DMS153 treated with DMSO at 0.1 percent for 48 hours (cell line): ENCODE data around the gene TBC1D9.
A peak's percentile ranks its signal among the peaks of the same experiment; 100 is the strongest.

ENCODE experiments used
- DNase-seq: peaks from one replicate; lab custom pipeline; 2025; ENCODE audit not compliant: unreplicated experiment; lab: John Stamatoyannopoulos, UW

TBC1D9 gene

DNA sequence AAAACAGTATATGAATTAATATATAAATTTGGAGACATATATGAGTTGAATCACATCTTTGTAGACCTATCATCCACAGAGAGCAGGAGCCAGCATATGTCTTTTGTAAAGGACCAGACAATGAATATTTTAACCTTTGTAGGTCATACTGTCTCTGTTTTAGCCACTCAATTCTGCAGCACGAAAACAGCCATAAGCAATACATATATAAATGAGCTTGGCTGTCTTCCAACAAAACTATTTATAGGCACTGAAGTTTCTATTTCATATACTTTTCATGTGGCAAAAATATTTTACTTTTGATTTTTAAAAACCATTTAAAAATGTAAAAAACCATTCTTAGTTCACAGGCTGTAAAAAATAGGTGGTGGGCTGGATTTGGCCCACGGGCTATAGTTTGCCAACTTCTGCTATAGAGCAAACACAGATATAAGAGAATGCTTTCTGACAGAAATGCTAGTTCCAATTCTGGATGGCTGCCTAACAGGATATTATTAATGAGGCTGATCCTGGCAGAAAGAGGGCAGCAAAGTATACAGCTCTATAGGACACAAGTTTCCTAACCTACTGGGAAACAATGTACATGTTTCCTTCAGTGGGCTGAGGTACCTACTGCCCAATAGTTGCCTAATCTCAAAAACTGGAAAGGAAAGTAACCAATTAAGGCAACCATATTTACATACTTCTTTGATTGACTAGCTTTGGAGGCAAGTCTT, 129.4 kb downstream of the TBC1D9 start:
- DNase-seq, result no peak

DNA sequence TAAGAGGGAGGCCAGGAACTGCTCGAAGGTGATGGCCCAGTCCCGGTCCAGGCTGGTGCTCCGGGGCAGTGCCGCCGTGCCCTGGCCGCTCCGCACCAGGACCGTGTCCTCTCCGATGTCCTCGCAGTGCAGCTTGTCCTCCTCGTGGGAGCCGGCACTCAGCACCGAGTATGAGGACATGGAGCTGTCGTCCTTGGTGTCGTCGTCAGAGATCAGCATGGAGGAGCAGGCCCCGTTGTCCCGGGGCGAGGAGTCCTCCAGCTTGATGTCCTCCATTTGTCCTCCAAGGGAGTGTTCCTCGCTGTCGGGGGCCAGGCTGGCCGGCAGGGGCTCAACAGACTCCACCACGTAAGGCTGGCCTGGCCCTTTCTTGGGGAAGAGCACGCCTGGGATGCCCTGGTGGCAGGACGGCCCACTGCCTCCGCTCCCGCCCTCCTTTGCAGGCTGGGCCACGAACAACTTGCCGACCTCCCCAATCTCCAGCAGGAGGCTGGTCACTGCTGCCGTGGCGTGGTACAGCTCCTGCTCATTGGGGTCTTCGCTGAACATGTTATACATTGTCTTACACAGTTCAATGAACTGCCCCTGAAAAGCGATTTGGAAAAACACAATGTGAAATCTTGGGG, 133.7 kb downstream of the TBC1D9 start:
- DNase-seq, result no peak

DNA sequence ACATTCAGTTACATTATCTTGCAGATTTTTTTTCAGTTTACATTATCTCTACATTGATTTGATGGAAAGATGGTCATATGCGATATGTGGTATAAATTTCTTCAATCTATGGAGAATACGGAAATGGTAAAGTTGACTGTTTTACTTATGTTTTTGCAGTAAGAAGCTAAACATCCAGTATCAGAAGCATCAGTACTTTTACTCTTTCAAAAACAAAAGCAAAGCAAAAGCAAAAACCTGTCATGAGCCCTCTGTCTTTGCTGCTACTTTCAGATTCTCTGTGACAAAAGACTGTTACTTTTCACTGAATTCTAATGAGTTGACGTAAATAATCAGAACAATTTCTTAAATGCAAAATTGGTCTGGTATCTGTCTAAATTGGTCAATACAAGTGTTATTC, 135.0 kb downstream of the TBC1D9 start:
- no peak for DNase-seq

DNA sequence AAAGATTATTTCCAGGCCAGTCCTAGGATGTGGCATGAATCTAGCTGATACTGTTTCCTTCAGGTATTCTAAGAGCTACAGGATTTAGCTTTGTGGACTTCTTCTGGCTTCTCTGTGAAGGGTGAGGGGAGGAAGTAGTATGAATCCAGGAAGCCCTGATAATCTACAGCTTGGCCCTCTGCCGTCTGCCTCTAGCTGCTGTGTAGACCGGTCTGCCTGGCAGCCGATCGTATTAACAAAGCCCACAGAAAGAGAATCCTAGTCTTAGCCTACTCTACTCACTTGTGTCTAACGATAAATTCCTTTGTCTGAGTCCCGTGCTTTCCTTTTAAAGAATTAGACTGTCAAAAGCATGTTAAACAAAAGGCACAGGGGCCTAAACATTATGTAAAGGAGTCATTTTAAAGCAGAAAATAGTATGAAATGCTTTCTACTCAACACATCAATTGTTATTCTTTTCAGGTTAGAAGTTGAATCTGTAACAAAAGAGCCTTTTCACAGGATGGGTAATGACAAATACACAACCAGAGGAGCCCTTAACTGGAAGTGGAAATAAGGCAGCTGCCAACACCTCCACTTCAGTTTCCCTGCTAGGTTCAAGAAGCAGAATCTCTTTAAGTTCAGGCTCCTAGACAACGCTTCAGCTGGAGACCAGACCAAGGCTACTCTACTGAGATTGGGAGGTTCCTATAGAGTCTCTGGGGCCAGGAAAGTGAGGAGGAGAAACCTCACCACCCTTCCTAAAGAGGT, 138.5 kb downstream of the TBC1D9 start:
- DNase-seq, result no peak

DNA sequence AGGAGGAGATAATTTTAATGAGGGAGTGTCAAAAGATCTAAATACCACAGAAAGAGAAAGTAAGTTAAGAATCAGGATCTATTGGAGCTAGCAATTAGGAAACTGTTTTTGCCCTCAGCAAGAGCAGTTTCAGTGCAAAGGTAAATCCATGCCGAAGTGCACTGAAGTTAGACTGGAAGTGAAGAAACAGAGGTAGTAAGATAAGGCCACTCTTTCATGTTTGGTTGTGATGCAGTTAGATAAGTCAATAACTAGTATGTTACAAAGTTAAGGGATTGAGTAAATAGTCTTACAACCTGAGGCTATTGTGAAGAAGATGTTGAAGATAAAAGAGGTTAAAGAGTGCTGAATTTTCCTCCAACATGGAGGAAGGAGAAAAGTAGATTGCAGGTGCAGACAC, 140.7 kb downstream of the TBC1D9 start:
- DNase-seq, result no peak

DNA sequence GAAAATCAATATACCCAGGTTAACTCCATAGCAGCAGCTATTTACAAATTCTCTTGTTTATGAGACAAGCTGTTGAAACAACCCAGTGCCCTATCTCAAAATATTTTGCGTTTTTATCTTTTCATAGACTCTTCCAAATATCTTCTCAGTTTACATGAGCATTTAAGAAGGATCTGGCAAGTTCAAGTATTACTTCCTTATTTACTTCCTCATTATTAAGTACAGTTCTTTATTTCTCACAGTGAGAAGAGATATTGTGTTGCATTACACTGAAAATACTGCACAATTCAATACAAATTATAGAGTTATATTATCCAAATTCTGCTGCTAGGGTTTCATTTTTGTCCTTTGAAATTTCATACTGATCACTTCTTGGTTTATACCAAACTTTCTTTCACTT, 143.8 kb downstream of the TBC1D9 start:
- no peak for DNase-seq

DNA sequence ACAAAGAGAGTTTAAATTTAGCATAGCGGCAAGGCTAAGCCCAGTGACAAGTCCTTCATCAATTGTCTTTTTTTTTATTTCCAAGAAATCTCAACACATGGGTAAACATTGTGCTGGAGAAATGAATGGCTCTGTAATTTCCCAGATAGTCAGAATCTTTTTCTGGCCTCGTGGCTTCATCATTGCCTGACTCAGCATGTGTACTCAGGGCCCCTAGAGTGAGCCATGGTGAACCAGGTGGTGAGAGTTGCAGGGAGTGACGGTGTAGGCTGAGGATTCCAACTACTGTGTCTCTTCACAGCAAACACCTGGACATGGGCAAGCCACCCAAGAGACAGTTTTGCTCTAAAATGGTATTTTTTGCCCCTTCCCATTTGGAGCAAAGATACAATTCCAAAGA, 144.3 kb downstream of the TBC1D9 start:
- DNase-seq, result no peak

DNA sequence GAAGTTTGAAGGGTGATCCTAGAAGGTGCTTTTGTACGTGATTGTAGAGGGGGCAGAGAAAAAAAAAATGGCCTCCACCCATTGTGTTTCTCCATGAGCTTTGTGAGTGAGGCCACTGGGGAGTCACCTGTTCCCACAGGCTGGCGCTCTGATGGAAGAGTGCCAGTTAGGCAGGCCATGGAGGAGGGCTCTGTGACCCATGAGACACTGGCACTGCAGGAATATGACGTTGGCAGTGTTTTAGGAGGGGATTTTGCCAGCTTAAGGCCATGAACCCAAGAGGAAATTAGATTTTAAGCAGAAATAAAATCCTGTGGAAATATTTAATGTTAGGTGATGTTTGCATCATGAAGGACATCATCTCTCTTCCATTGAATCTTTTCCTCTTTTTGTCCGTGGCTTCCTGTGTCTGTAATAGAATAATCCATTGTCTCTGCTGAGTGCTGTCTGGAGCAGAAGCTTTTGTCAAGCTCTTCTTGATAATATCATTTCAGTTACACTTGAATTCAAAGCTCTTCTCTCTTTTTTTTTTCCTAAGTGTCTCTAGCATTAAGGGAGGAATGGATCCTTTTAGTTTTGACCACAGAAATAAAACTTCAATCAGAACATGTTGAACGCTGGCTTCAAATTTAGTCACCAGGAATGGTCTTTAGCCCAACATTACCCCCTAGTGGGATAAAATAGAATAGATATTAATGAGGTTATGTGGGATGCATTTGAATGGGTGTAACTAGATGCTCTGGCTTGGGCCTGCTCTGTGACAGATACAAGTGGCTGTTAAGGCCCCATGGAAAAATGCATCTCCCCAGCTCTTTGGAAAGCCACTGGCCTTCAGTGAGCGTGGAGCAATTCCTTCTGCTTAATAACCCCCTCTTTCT, 146.4 kb downstream of the TBC1D9 start:
- DNase-seq, result peak; percentile 91

DNA sequence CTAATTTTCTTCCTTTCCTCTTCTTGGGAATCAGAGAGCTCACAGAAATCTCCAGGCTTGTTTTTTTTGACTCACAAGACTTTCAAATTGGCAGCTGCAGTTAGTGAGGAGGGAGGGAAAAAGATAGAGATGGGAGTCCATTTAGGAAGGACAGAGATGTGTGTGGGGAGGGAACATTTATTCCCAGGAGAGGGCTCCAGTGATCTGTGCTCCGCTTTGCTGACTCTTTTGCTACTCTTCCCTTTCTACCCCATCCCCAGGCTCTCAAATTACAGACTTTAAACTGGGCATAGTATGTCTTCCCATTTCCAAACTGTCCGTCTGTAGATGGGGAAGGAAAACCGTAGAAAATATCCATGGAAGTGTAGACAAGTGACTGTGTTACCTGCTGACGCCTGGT, 148.3 kb downstream of the TBC1D9 start:
- DNase-seq, result no peak

DNA sequence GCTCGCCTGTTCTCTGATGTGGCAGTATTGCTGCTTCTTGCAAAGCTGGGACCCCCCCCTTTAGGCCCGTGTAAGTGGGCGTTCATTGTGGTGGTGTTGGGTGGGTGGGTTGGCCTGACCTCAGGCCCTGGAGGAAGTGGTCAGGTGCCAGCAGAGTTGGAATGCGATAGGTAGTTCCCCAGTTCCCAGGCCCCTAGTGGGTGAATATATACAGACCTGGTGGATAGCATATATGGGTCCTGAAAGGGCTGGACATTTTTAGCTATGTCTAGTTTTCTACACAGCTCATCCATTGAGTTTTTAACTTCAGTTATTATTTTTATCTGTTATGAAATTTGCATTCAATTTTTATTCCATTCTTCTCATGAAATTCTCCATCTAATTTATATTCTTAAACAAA, 151.6 kb downstream of the TBC1D9 start:
- no peak for DNase-seq

DNA sequence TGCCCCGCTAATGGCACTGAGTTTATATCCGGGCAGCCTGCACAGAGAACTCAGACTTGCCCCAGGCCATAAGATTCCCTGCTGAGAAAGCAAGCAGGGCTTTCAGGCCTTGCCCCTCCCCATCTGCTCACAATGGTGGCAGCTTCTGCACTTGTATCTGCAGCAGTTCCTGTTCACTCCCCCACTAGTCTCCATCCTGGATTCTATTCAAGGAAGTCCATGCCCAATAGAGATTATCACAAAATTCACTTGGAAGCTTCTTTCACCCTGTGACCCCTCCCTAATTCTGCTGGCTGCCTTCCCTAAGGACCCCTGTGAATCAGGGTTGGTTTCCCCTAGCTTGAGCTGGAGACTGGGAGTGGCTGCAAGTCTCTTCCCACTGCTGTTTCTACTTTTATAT, 152.9 kb downstream of the TBC1D9 start:
- no peak for DNase-seq

DNA sequence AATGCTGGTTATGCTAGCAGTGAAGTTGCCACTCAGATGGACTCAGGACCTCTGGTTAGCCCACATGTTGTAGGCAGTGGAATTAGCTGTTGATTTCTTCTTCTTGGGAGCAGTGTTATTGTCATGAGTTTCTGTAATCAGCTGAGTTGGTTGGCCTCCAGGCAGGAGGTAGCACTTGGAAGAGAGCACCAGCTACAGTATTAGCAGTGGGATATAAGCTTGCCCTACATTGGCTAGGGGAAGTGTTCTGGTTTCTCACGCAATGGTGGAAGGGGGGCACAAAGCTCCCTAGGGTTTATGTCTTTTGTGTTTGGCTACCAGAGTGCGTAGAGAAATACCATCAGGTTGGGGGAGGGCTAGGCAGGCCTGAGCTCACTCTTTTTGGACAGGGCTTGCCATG, 153.5 kb downstream of the TBC1D9 start:
- no peak for DNase-seq

DNA sequence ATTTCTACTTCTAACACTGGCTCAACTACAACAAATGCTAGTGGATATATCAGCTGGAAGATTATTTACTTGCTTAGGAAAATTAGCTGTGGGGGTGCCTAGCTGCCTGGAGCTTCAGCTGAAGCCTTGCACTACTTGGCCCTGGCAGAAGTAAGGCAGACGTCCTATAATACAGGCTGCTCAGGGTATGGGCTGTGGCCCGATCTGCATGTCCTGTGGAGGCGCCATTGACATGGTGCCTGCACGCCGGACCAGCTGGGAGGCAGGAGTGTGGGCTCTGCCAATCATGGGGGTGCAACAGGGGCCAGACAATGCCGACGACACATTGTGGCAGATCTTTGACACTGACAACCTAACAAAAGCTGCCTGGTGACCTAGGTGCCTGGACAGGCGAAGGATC, 155.8 kb downstream of the TBC1D9 start:
- DNase-seq, result no peak

DNA sequence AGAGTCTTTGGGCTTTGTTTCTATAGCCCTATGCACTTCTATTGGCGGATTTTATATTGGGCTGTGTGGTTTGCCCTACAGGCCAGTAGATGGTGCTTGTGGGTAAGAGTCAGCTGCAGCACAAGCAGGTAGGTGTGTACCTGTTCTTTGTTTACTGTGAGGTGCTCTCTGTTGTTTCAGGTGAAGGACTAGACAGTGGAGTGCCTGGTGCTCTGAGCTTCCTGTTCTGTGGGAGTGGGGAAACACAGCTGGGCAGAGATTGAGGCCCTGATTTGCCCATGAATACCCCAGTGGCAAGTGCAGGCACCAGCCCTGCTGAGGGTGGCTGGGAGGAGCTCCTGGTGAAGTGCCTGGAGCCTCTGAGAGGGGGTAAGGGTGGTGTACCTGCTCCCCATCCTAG, 161.1 kb downstream of the TBC1D9 start:
- DNase-seq, result peak; percentile 9

DNA sequence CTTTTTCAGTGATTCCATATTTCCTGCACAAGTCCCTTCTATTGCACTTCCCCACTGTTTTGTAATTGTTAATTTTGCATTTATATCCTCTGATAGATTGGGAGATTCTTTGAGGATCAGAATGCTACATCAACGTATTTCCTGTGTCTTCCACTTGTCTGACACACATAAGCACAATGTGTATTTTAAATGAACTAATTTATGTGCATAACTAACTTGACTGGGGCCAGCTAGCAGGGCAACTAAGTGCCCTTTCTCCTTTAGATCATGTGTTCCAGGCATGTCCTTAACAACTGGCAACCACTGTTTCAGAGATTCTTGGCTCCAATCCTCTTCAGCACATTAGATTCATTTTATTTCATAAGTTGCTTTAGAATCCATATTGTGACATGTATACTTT, 171.7 kb downstream of the TBC1D9 start:
- DNase-seq, result no peak

DNA sequence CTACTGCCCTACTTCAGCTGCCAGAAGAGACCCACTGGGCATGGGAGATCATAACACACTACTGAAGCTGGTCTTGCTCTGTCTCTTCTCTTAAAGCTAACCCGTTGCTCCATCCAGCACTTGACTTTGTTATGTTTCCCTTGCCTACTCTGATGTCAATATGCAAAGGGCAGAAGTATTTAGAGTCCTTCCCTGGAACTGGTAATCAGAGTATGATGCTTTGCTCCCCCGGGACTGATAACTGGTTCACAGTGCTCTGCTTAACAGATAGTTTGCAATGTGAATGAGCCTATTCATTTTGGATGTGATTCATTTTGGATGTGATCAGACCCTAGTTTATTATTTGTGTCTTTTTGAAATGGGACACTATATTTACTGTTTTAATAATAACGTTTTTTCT, 175.1 kb downstream of the TBC1D9 start:
- DNase-seq, result no peak

DNA sequence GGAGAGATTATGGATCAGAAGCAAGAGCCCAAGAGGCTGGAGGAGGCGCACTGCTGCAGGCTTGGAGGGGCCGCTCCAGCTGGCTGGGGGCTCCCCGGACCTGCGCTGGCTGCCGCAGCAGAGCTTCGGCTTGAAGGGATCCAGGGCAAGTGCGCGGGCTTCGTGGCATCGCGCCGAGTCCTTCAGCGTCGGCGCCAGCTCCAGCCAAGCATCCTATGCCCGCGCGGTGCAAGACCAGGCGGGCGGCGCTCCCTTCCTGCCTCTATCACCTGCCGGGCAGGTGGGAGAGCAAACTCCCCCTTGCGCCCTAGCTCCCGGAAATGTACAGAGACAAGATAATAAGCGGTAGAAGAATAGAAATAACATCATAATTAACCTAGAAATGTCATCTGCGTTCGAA, 176.9 kb downstream of the TBC1D9 start:
- peak; percentile 25 for DNase-seq

DNA sequence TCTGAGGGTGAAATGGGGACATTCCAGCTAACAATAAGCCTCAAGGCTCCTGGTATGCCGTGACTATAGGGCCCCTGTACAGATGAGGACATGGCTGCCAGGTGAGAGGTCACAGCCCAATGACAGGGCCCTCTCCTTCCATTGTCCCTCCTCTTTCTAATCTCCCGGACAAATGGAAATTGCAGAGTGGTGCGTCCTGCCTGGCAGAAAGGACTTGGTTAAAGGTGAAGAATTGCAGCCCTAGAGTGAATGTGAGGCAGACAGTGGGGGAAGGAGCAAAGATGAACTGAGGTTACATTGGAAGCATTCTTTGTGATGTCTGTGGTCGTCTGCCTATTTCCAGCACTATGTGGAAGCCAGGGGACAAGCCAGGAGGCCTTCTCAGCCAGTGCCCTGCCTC, 180.7 kb downstream of the TBC1D9 start:
- no peak for DNase-seq

DNA sequence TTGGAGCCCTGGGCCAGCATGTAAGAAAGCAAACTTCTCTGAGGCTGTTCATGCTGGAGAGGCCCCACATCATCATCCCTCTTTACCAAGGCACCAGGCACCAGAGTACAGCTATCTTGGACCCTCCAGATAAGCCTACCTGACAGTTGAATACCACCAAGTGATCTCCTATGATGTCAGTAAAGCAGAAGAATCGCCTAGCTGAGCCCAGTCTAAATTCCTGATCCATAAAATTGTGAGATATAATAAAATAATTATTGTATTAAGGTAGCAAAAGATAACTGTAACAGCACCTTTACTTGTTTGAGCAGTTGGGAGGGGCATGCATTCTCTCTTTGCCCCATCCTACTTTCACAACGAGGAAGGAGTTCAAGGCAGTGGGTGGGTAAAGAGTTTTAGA, 184.6 kb downstream of the TBC1D9 start:
- DNase-seq, result no peak
